HCT116 (cell line): Measurements from ENCODE around the gene ATG10. TPM values are rescaled to one million over a fixed set of nuclear protein-coding genes. Genes with fewer than 3 reads are reported as not detected.

Experiments used
- ATAC-seq: fragments of 200-7000 bp; cut with Tn5 transposase; 2 replicates; pipeline ENCODE4 v1.9.1; 2020; ENCODE audit warnings: mild to moderate bottlenecking, moderate library complexity
- BruUV-seq: library from RNA; stranded (reverse); fragments of 400-500 nt; replicated peaks from 2 replicates; lab custom pipeline; 2021; lab: Mats Ljungman, UMichigan
- CTCF ChIA-PET: fragments of 300-600 bp; sonication (Branson Sonifier 250); formaldehyde crosslinking; loops from one replicate; lab custom pipeline; 2021; ENCODE audit warnings: antibody characterized with exemption; lab: Charles Lee
- POLR2A ChIA-PET: fragments of 300-600, 350-600 bp; sonication (Branson Sonifier 250); formaldehyde crosslinking; loops from one replicate; lab custom pipeline; 2021; ENCODE audit warnings: antibody characterized with exemption; lab: Charles Lee
- RAD21 ChIA-PET, 2 experiments: fragments of 300-600 bp; sonication (Branson Sonifier 250); formaldehyde crosslinking; loops; one replicate each; lab custom pipeline; 2023; ENCODE audit warnings: low total read pairs in 2 of 2; ENCODE audit not compliant: uncharacterized antibody in 2 of 2, unreplicated experiment in 2 of 2, low non-redundant PET in 1 of 2; lab: Charles Lee
- DNase-seq: peaks from one replicate; pipeline ENCODE4 v3.0.0-alpha.2; 2010; ENCODE audit warnings: low read depth, low spot score
- H2AFZ ChIP-seq: fragments of 200-600 bp; shearing (Covaris generic), sonication (generic); 2 replicates; pipeline ENCODE4 v1.6.1; 2017; ENCODE audit warnings: low read depth, mixed run types, mixed read lengths, antibody characterized with exemption, low read length; ENCODE audit not compliant: poor library complexity, severe bottlenecking
- H3K27ac ChIP-seq: 2 replicates; pipeline ENCODE4 v1.5.1; 2012; ENCODE audit warnings: low read depth, low read length
- H3K27me3 ChIP-seq: fragments of 200-600 bp; sonication (generic); 2 replicates; pipeline ENCODE4 v1.6.1; 2016; ENCODE audit warnings: mixed run types, low read length, mixed read lengths; ENCODE audit not compliant: insufficient read depth
- H3K36me3 ChIP-seq, 2 experiments: fragments of 200-500 bp in 1 of 2; fragments of 200-600 bp in 1 of 2; sonication (Bioruptor generic) in 1 of 2; sonication (generic) in 1 of 2; 2 replicates each; pipeline versions ENCODE4 v1.5.1 to v1.6.1; 2014 to 2016; ENCODE audit warnings: low read length in 2 of 2, inconsistent platforms in 1 of 2, mixed read lengths in 1 of 2, mixed run types in 1 of 2; ENCODE audit not compliant: insufficient read depth in 2 of 2, control insufficient read depth in 1 of 2
- H3K4me1 ChIP-seq, 2 experiments: fragments of 200-600 bp in 1 of 2; sonication (generic) in 1 of 2; 2 replicates each; pipeline versions ENCODE4 v1.5.1 to v1.6.1; 2012 to 2017; ENCODE audit warnings: low read length in 2 of 2, inconsistent platforms in 1 of 2, mild to moderate bottlenecking in 1 of 2, mixed read lengths in 1 of 2, mixed run types in 1 of 2, moderate library complexity in 1 of 2; ENCODE audit not compliant: insufficient read depth in 2 of 2, control insufficient read depth in 1 of 2
- H3K4me2 ChIP-seq: fragments of 200-600 bp; sonication (generic); 2 replicates; pipeline ENCODE4 v1.6.1; 2017; ENCODE audit warnings: mixed run types, low read length, mixed read lengths
- H3K4me3 ChIP-seq, 2 experiments: fragments of 200-600 bp in 1 of 2; sonication (generic) in 1 of 2; replicated peaks in 1 of 2; 2 replicates each; pipeline ENCODE4 v1.5.1; 2011 to 2016; ENCODE audit warnings: low read length in 2 of 2, control low read depth in 1 of 2, low read depth in 1 of 2, mild to moderate bottlenecking in 1 of 2, mixed read lengths in 1 of 2, mixed run types in 1 of 2
- H3K79me2 ChIP-seq: fragments of 200-600 bp; sonication (generic); 2 replicates; pipeline ENCODE4 v1.6.1; 2017; ENCODE audit warnings: mild to moderate bottlenecking, mixed run types, low read length, moderate library complexity, mixed read lengths; ENCODE audit not compliant: insufficient read depth
- H3K9ac ChIP-seq: fragments of 200-600 bp; sonication (generic); 2 replicates; pipeline ENCODE4 v1.6.1; 2016; ENCODE audit warnings: low read length, mixed read lengths
- H3K9me2 ChIP-seq: fragments of 200-600 bp; sonication (generic), shearing (Covaris generic); 2 replicates; pipeline ENCODE4 v1.6.1; 2017; ENCODE audit warnings: mixed run types, mild to moderate bottlenecking, moderate library complexity; ENCODE audit not compliant: insufficient read depth
- H3K9me3 ChIP-seq, 2 experiments: fragments of 200-500 bp in 1 of 2; fragments of 200-600 bp in 1 of 2; sonication (Bioruptor generic) in 1 of 2; sonication (generic) in 1 of 2; 2 replicates each; pipeline ENCODE4 v1.6.1; 2014 to 2017; ENCODE audit warnings: low read length in 2 of 2, mixed read lengths in 2 of 2, inconsistent platforms in 1 of 2, low read depth in 1 of 2, mild to moderate bottlenecking in 1 of 2, mixed run types in 1 of 2, moderate library complexity in 1 of 2; ENCODE audit not compliant: control insufficient read depth in 1 of 2, insufficient read depth in 1 of 2
- H4K20me1 ChIP-seq: fragments of 200-600 bp; sonication (generic), shearing (Covaris generic); 2 replicates; pipeline ENCODE4 v1.6.1; 2017; ENCODE audit warnings: mixed run types, mild to moderate bottlenecking, moderate library complexity; ENCODE audit not compliant: insufficient read depth
- CBX3 ChIP-seq: IDR thresholded peaks from 2 replicates; pipeline ENCODE4 v1.6.1; 2012; ENCODE audit warnings: low read depth
- CEBPB ChIP-seq: IDR thresholded peaks from 2 replicates; pipeline ENCODE4 v1.6.1; 2012; ENCODE audit warnings: low read depth
- CTCF ChIP-seq, 3 experiments: fragments of 200-600 bp in 1 of 3; sonication (generic) in 1 of 3; IDR thresholded peaks in 2 of 3; conservative IDR thresholded peaks in 1 of 3; 2 replicates each; pipeline ENCODE4 v1.5.1; 2012 to 2017; ENCODE audit warnings: low read depth in 2 of 3, low read length in 2 of 3, antibody characterized with exemption in 1 of 3, borderline replicate concordance in 1 of 3, control low read depth in 1 of 3, mild to moderate bottlenecking in 1 of 3, mixed read lengths in 1 of 3, mixed run types in 1 of 3, moderate library complexity in 1 of 3; ENCODE audit not compliant: insufficient read depth in 1 of 3
- ELF1 ChIP-seq: IDR thresholded peaks from 2 replicates; pipeline ENCODE4 v1.6.1; 2012; ENCODE audit warnings: low read depth, borderline replicate concordance
- EZH2 ChIP-seq: fragments of 200-600 bp; sonication (generic); IDR thresholded peaks from 2 replicates; pipeline ENCODE4 v1.6.1; 2017; ENCODE audit warnings: antibody characterized with exemption, mixed run types
- EZH2phosphoT487 ChIP-seq: fragments of 200-600 bp; IDR thresholded peaks from 2 replicates; pipeline ENCODE4 v1.6.1; 2018; ENCODE audit warnings: antibody characterized with exemption, borderline replicate concordance
- FOSL1 ChIP-seq: IDR thresholded peaks from 2 replicates; pipeline ENCODE4 v1.6.1; 2012; ENCODE audit warnings: low read depth
- JUND ChIP-seq: IDR thresholded peaks from 2 replicates; pipeline ENCODE4 v1.6.1; 2012
- POLR2A ChIP-seq: IDR thresholded peaks from 2 replicates; pipeline ENCODE4 v1.7.0; 2011; ENCODE audit warnings: borderline replicate concordance; ENCODE audit not compliant: insufficient read depth, insufficient read length; ENCODE audit errors: extremely low read depth
- POLR2AphosphoS5 ChIP-seq: IDR thresholded peaks from 2 replicates; pipeline ENCODE4 v1.6.1; 2011; ENCODE audit warnings: mild to moderate bottlenecking, low read depth, low read length, moderate library complexity
- RAD21 ChIP-seq: IDR thresholded peaks from 2 replicates; pipeline ENCODE4 v1.6.1; 2012; ENCODE audit warnings: low read depth, mild to moderate bottlenecking
- REST ChIP-seq: IDR thresholded peaks from 2 replicates; pipeline ENCODE4 v1.6.1; 2012; ENCODE audit warnings: low read depth
- SIN3A ChIP-seq: IDR thresholded peaks from 2 replicates; pipeline ENCODE4 v1.6.1; 2012; ENCODE audit warnings: low read depth
- SP1 ChIP-seq: IDR thresholded peaks from 2 replicates; pipeline ENCODE4 v1.6.1; 2012; ENCODE audit warnings: low read depth
- SRF ChIP-seq: IDR thresholded peaks from 2 replicates; pipeline ENCODE4 v1.6.1; 2012; ENCODE audit warnings: low read depth
- YY1 ChIP-seq: IDR thresholded peaks from 2 replicates; pipeline ENCODE4 v1.6.1; 2011; ENCODE audit warnings: low read length, low read depth, moderate library complexity, mild to moderate bottlenecking; ENCODE audit not compliant: insufficient replicate concordance; ENCODE audit errors: extremely low read depth
- ZBTB33 ChIP-seq: IDR thresholded peaks from 2 replicates; pipeline ENCODE4 v1.6.1; 2011; ENCODE audit warnings: mild to moderate bottlenecking, low read length, moderate library complexity; ENCODE audit not compliant: insufficient replicate concordance; ENCODE audit errors: extremely low read depth
- ZFX ChIP-seq: fragments of 450-650 bp; IDR thresholded peaks from 2 replicates; pipeline ENCODE4 v1.6.1; 2017
- ZNF274 ChIP-seq: fragments of 200-500 bp; sonication (Bioruptor generic); IDR thresholded peaks from 2 replicates; pipeline ENCODE4 v1.6.1; 2014; ENCODE audit warnings: mild to moderate bottlenecking, low read depth, low read length, inconsistent platforms
- intact Hi-C: fragments of 100-400 bp; cut with micrococcal nuclease; formaldehyde crosslinking; loops from 2 replicates; pipeline ENCODE4 v1.10.0; 2022
- total RNA-seq: library from RNA; stranded (reverse); gene quantifications from one replicate; pipeline ENCODE4 v1.2.1, GENCODE V29; 2021; ENCODE audit not compliant: unreplicated experiment

The ATG10 gene
- total RNA-seq, 1 experiment from 2014 or later = 9.4 TPM

- ChIA-PET CTCF (no interaction called here), POLR2A (no interaction called here), RAD21 (no interaction called here)
- no peak overlapping the region for H3K27ac ChIP-seq
- DNase-seq (no peak), ATAC-seq (no peak)
- H3K79me2 ChIP-seq = no peaks in the 10 kb centered on the region
- no peaks in the 10 kb centered on the region for H3K9me3 ChIP-seq
- no peaks in the 10 kb centered on the region for H3K4me1 ChIP-seq
- TF ChIP-seq SP1 (no peak), JUND (no peak), CEBPB (no peak), POLR2A (no peak), CBX3 (no peak), REST (no peak), EZH2 (no peak), SRF (no peak), SIN3A (no peak), YY1 (no peak), POLR2AphosphoS5 (no peak), EZH2phosphoT487 (no peak), FOSL1 (no peak), RAD21 (no peak), ZBTB33 (no peak), ELF1 (no peak), ZFX (no peak), ZNF274 (no peak), CTCF (IDR thresholded peaks at IDR 0.05 in 2 of 3, conservative IDR thresholded peaks at IDR 0.05 in 1 of 3; ENCODE audit: borderline replicate concordance in 1 of 3, insufficient read depth in 1 of 3, low read depth in 2 of 3, low read length in 2 of 3) (no peak)
- intact Hi-C loops = no loop called here
- no peak overlapping the region for H3K9ac ChIP-seq
- no peak overlapping the region for H3K4me2 ChIP-seq
- no peak overlapping the region for H2AFZ ChIP-seq
- no peaks in the 10 kb centered on the region for H4K20me1 ChIP-seq
- H3K36me3 ChIP-seq = no peaks in the 10 kb centered on the region
- no TSS peak for BruUV-seq
- H3K27me3 ChIP-seq = no peaks in the 10 kb centered on the region
- 0 out of 2 replicates have a peak, but pooled peaks cover 3% of the 10 kb centered on the region for H3K9me2 ChIP-seq
- no peak overlapping the region for H3K4me3 ChIP-seq
Observed at GRCh38 chr5:82031220-82032119, 59.6 kb downstream of the ATG10 start.
